ENCODE results near the gene FAM219B.

Gene FAM219B

GRCh38 chr15:74872702-74873035, 34.0 kb downstream of the FAM219B start:
- no peak for FAIRE-seq

DNA sequence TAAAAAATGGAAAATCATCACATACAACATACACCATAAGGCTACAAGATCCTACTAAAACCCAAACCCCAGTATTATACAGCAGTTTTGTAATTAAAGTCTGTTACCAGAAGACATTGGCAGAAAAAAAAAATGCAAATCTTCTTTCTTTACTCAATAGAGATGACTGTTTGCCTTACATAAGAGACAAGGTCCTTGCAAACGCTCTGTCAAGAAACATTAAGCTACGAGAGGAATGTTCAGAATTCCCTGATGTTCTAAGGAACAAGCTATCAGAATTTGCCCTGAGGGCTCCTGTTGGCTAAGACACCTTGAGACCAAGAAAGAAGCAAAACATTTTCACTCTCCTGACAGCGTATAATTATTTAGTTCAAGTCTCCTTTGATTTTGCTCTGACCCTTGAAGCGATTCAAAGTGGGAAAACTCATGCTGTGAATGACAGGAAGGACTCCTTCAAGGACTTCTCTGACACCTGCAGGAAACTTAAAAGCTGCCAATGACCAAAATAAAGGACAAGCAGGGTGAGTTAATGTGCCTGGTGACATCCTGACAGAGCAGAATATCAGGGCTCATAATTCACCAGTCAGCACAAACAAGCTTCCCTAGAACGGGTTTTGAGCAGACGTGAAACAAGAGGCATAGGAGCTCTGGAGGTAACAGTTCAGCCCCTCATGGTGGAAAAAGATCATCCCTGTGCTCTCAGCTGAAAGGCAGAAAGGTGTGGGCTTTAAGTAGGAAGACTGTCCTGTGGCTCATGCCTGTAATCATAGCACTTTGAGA, 36.0 kb downstream of the FAM219B start:
- no peak for FAIRE-seq

DNA sequence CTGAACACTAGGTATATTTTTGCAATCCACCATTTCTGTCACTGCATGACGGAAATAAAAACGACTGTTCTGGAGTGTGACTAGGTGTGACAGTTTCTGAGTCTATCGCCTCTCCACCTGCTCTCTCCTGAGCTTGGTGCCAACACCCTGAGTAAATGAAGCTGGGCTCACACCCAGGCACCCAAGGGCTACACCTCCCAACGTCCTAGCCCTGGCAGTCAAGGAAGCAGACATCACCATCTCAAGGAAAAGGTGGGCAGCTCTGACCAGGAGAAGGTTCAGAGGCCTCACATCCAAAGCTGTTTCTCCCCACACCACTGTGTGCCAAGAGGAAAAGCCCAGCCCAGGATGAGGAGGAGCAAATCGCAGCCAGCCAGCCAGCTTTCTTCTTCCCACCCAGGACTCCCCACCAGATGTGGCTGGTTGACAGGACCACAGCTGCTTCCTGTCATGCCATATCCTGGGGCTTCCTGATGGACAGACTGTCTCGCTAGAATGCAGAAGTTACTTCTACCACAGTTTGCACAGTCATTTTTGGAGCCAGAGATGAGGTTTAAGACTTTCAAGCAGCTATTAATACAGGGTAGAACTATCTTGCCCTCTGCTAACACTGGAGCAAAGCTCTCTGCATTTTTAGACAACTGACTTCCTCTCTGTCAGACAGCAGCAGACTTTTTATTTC, 36.8 kb downstream of the FAM219B start:
- FAIRE-seq = no peak

- FAIRE-seq = no peak
Observed at GRCh38 chr15:74869372-74869725, 37.3 kb downstream of the FAM219B start.

GRCh38 chr15:74868059-74868458, 38.6 kb downstream of the FAM219B start:
- FAIRE-seq = no peak

- FAIRE-seq = no peak
Observed at GRCh38 chr15:74867466-74868038, 39.1 kb downstream of the FAM219B start.

DNA sequence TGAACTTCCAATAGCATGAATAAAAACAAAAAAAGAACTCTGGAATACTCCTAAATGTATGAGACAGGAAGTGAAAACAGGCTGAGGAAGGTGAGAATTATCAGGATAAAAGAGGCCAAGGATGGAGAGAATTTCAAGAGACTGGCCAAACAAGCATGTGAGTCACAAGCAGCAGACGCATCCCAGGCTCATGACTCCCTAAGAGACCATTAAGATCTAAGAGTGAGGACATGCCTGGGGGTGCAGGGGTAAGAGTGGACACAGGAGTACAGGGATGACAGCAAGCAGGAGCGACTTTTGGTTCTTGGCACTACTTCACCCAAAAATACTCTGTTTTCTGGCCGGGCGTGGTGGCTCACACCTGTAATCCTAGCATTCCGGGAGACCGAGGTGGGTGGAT, 40.6 kb downstream of the FAM219B start:
- FAIRE-seq = no peak

- FAIRE-seq = no peak
Observed at GRCh38 chr15:74865316-74865715, 41.3 kb downstream of the FAM219B start.

- no peak for FAIRE-seq
Observed at GRCh38 chr15:74864296-74864695, 42.4 kb downstream of the FAM219B start.

- FAIRE-seq = no peak
Observed at GRCh38 chr15:74863239-74864056, 43.2 kb downstream of the FAM219B start.

DNA sequence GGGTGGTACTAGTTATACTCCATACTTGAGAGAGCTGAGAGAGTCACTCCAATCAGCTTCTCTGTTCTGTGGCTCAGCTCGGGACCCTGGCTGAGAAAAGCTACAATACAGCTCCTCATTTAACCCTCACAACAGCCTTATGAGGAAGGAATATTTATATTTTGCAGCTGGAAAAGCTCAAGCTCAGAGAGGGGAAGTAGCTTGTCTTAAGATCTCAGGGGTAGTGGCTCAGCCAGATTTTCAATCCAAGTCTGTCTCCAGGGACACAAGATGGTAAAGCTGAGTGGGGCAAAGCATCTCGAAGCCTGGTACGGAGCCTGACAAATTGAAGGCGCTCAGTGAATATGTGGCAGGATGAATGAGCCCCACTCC, 48.3 kb downstream of the FAM219B start:
- FAIRE-seq = no peak

DNA sequence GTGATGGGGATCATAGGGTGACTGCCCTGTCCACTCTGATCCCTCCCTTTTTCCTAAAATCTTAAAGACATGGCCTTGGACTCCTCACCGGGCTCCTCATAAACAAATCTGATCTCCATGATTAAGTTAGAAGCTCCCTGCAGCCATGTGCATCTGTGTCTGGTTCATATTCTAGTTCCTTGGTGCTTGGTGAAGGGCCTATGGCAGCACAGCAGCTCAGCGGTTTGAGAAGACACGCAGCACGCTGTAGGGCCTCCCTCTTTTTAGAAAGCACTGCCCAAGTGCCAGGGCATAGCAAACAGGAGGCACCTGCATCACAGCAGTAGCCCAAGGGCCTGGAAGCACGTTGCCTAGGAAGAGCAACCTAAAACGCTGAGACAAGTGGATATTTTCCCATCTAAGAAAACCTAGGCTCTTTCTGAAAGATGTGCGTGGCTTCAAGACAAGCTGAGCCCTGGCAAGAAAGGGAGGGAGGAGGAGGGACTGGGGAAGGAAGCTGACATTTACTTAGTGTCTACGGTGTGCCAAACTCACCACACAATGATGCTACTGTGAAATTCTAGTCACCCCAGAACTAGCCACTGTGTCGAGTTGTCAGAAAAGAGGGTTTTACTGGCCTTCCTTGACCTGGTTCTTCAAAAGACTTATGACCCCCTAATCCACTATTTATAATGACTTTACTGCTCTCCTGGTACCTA, 48.8 kb downstream of the FAM219B start:
- FAIRE-seq = no peak

- FAIRE-seq = no peak
Observed at GRCh38 chr15:74857082-74857655, 49.5 kb downstream of the FAM219B start.

- FAIRE-seq = no peak
Observed at GRCh38 chr15:74856537-74856936, 50.1 kb downstream of the FAM219B start.

DNA sequence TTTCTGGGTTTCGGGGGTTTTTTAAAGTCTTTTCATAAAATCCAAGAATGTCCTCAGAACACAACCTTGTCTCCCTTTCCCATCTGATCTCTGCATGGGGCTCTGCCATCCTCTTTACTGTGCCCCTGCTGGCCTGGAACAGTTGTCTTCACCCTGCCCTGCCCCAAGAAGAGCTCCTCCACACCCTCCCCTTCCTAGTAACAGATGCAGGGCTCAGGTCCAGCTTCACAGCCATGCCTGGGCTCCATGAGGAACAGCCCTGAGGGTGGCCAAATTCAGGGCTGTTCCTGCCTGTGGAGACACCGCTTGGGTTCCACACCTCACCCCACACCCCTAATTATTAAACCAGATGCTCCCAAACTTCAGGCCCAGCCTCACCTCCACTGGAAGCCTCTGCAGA, 50.8 kb downstream of the FAM219B start:
- no peak for FAIRE-seq

- FAIRE-seq = no peak
Observed at GRCh38 chr15:74854453-74855022, 52.1 kb downstream of the FAM219B start.

GRCh38 chr15:74851960-74852359, 54.7 kb downstream of the FAM219B start:
- no peak for FAIRE-seq

GRCh38 chr15:74850393-74850792, 56.3 kb downstream of the FAM219B start:
- FAIRE-seq = no peak

All from colon (tissue), 2 donors.